Measurements from ENCODE around the gene PPM1N. TPM values are rescaled to one million over a fixed set of nuclear protein-coding genes. Genes with fewer than 3 reads are reported as not detected.

Gene PPM1N
- total and polyA plus RNA-seq, 2 of the 13 experiments (the other 11 are each of a cell fraction or from before 2014, with no cell fraction given): 0.31 to 1.8 TPM

DNA sequence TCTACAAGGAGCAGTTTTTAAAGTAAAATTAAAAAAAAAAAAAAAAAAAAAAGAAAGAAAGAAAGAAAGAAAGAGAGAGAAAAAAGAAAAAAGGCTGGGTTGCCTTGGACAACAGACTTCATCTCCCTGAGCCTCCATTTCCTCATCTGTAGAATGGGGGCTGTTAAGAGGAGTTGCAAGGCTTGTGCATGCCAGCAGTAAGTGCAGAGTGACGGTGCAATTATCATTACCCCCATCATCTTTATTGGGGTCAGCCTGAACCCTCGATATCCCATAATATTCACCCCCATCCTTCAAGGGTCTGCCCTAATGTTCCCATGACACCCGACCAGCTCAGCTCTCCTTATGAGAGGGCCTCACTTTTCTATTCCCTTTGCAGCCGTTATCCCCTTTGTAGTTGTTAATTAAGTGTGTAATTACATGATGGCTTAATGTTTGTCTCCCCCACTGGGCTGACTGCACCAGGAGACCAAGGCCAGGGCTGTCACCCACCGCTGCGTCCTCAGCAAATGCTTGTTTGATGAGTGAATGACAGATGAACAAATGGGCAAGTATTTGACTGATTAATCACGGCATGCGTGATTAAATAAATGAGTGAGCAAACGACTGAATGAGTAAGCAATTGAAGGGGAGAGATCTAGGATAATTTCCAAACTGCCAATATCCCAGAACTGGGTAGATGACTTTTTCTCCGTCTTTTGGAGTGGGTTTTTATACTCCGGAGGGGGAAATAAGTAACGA, 20.4 kb upstream of the PPM1N start:
- in situ Hi-C loops (cut with HindIII; ENCODE audit: extremely low pct_ligation_motif_present, low pct_unique_long_range_greater_than_20kb) (loop anchor here (5.0 to 10.0 kb wide), 2 partner anchors 36 to 53 kb away; partner anchors contain the start of gene ERCC1), intact Hi-C loops (cut with micrococcal nuclease; ENCODE audit: unreplicated experiment) (loop anchor here (1.0 kb wide), 2 partner anchors 39 to 51 kb away; no protein-coding TSS in a partner anchor)
- ATAC-seq (peak; percentile 6; the same call in 2 of the 3 replicates), FAIRE-seq (no peak), DNase-seq (ENCODE audit: low spot score) (no peak)
- Histone ChIP-seq H3K27ac (ENCODE audit: extremely low read length, insufficient read depth, low read length) (no peak overlapping the region), H2AFZ (ENCODE audit: low read length) (no peak overlapping the region), H3K9me3 (ENCODE audit: low read length) (no peaks in the 10 kb centered on the region), H3K4me1 (ENCODE audit: insufficient read depth, low read length) (peaks cover 34% of the 10 kb centered on the region), H3K27me3 (ENCODE audit: control insufficient read depth in 1 of 2, insufficient read depth in 2 of 2, low read length in 2 of 2) (peaks cover 0 to 16% of the 10 kb centered on the region in 2 experiments; a peak in 2 of 5 replicates), H3K36me3 (replicated peaks in 1 of 2; ENCODE audit: control insufficient read depth in 1 of 2, insufficient read depth in 2 of 2, low read length in 2 of 2) (no peaks in the 10 kb centered on the region), H3K9ac (ENCODE audit: insufficient read depth, low read depth, low read length) (peak overlapping the region; percentile 37; the same call in 1 of the 2 replicates), H3K4me2 (ENCODE audit: low read depth, low read length) (peak overlapping the region; percentile 86), H4K20me1 (ENCODE audit: insufficient read depth, low read length) (no peaks in the 10 kb centered on the region), H3K4me3 (replicated peaks in 1 of 3; ENCODE audit: insufficient read depth in 1 of 3, low read depth in 2 of 3, low read length in 3 of 3) (peak overlapping the region; percentile 35 to 70 (median 60)), H3K79me2 (ENCODE audit: insufficient read depth, low read length) (no peaks in the 10 kb centered on the region)
- under 1% methylated on average over 12 of the region's 12 CpGs for WGBS (ENCODE audit: low lambda C conversion rate)
- CTCF ChIA-PET (ENCODE audit: low intra/inter-chr PET ratio, low total read pairs): interaction anchor here (2.6 to 3.5 kb wide), 4 partner anchors 31 to 73 kb away, joined by 9 to 117 read pairs (median 34); partner anchors contain the start of gene PPP1R13L
- no TSS peak for BruUV-seq (replicated peaks)
- POLR2A ChIA-PET: interaction anchor here (1.0 to 2.3 kb wide), 8 partner anchors 9 to 74 kb away, joined by 3 to 33 read pairs (median 8); partner anchors contain the start of genes FOSB and PPP1R13L
- TF ChIP-seq ZNF589 (CRISPR knock-in tag; conservative IDR thresholded peaks at IDR 0.05) (0 out of 2 replicates have a peak, but pooled peaks have one; percentile 3), ZNF629 (CRISPR knock-in tag; conservative IDR thresholded peaks at IDR 0.05) (peak; percentile 70), IRF9 (CRISPR knock-in tag; IDR thresholded peaks at IDR 0.05; ENCODE audit: borderline replicate concordance) (0 out of 2 replicates have a peak, but pooled peaks have one; percentile 9), ZBTB3 (CRISPR knock-in tag; IDR thresholded peaks at IDR 0.05; ENCODE audit: borderline replicate concordance, low read depth) (no peak), NBN (conservative IDR thresholded peaks at IDR 0.05) (no peak), RERE (CRISPR knock-in tag; IDR thresholded peaks at IDR 0.05; ENCODE audit: low read depth) (peak; percentile 8; the same call in 1 of the 2 replicates), ZNF3 (CRISPR knock-in tag; IDR thresholded peaks at IDR 0.05) (peak; percentile 85; the same call in 1 of the 2 replicates)
